Erythroblast (primary cell): Measurements from ENCODE around the gene ASAP3.

Experiments
- GATA1 ChIP-seq: IDR thresholded peaks from 2 replicates; pipeline ENCODE4 v1.6.1; 2011; ENCODE audit warnings: low read depth, mild to moderate bottlenecking, control low read depth, low read length, moderate library complexity
- POLR2A ChIP-seq: IDR thresholded peaks from 2 replicates; pipeline ENCODE4 v1.6.1; 2011; ENCODE audit warnings: mild to moderate bottlenecking, low read length

- TF ChIP-seq POLR2A (no peak), GATA1 (no peak)
These were observed 19.0 kb upstream of the ASAP3 start for GRCh38 chr1:23502951-23503350.
